Mucosa of descending colon (tissue), 3 donors: ENCODE measurements around the gene PPP2R3C. TPM values are rescaled to one million over a fixed set of nuclear protein-coding genes. Genes with fewer than 3 reads are reported as not detected.
A peak's percentile ranks its signal among the peaks of the same experiment; 100 is the strongest.

ENCODE experiments used
- ATAC-seq: fragments of 200-7000 bp; cut with Tn5 transposase; one replicate; pipeline ENCODE4 v1.9.1; 2020; ENCODE audit warnings: mild to moderate bottlenecking, moderate library complexity
- DNase-seq, 3 donors: peaks; one replicate each; pipeline ENCODE4 v3.0.0-alpha.2; 2020
- H3K36me3 ChIP-seq: fragments of 200-600 bp; one replicate; pipeline ENCODE4 v1.8.0; 2021; ENCODE audit warnings: low read depth, mild to moderate bottlenecking
- H3K4me1 ChIP-seq: fragments of 200-600 bp; one replicate; pipeline ENCODE4 v1.8.0; 2021; ENCODE audit warnings: low read depth, mild to moderate bottlenecking
- H3K4me3 ChIP-seq: fragments of 200-600 bp; one replicate; pipeline ENCODE4 v1.8.0; 2021; ENCODE audit warnings: mild to moderate bottlenecking
- H3K9me3 ChIP-seq: fragments of 200-600 bp; one replicate; pipeline ENCODE4 v1.8.0; 2021; ENCODE audit warnings: mild to moderate bottlenecking
- CTCF ChIP-seq: fragments of 200-600 bp; IDR thresholded peaks from one replicate; pipeline ENCODE4 v1.8.0; 2022; ENCODE audit warnings: antibody characterized with exemption, mild to moderate bottlenecking
- intact Hi-C, 2 donors: fragments of 100-400 bp; cut with DNase I in 1 of 2; cut with micrococcal nuclease in 1 of 2; formaldehyde crosslinking; loops; one replicate each; pipeline versions ENCODE4 v1.11.0 to v1.11.1; 2022; cut with DNase I, micrococcal nuclease
- total RNA-seq, 3 donors: library from RNA; stranded (reverse); fragmentation: NEBNext Ultra II Directional in 2 of 3; extraction: Animal tissue kit (Norgen Biotek cat#: 25700) in 2 of 3; gene quantifications; one replicate each; pipeline versions ENCODE4 v1.2.1 to v1.2.4, GENCODE V29; 2021 to 2023
- donor health status: DM: no; HTN: no; CAD: no; lungs with moderate emphysema.
- donor health status: DM: no; HTN: no; CAD: no.
- donor health status: DM: no; HTN: yes; CAD: no.

PPP2R3C gene
- total RNA-seq, 3 donors from 2014 or later = 21.5 to 35.5 (median 23.0) TPM

GRCh38 chr14:35088514-35088913, 33.3 kb downstream of the PPP2R3C start:
- ATAC-seq (no peak), DNase-seq (no peak)
- Histone ChIP-seq H3K9me3 (no peaks in the 10 kb centered on the region), H3K36me3 (no peaks in the 10 kb centered on the region), H3K4me1 (peaks cover 3% of the 10 kb centered on the region), H3K4me3 (no peak overlapping the region)
- intact Hi-C loops = no loop called here
- TF ChIP-seq CTCF = no peak

- Histone ChIP-seq H3K4me1 (peaks cover 5% of the 10 kb centered on the region), H3K4me3 (no peak overlapping the region), H3K36me3 (no peaks in the 10 kb centered on the region), H3K9me3 (no peaks in the 10 kb centered on the region)
- ATAC-seq = no peak
- no peak for TF ChIP-seq CTCF
- intact Hi-C loops = no loop called here
- DNase-seq = no peak
These were observed 36.3 kb downstream of the PPP2R3C start for GRCh38 chr14:35085441-35085840.

GRCh38 chr14:35083530-35084150, 38.1 kb downstream of the PPP2R3C start:
- no peaks in the 10 kb centered on the region for H3K36me3 ChIP-seq
- peak; percentile 84 for ATAC-seq

GRCh38 chr14:35079742-35080141, 42.0 kb downstream of the PPP2R3C start:
- H3K36me3 ChIP-seq = no peaks in the 10 kb centered on the region
- peaks cover 20% of the 10 kb centered on the region for H3K4me1 ChIP-seq
- intact Hi-C loops = no loop called here
- no peak for DNase-seq
- H3K4me3 ChIP-seq = no peak overlapping the region
- H3K9me3 ChIP-seq = no peaks in the 10 kb centered on the region
- ATAC-seq = peak; percentile 54
- TF ChIP-seq CTCF = no peak

More at GRCh38 chr14:35083530-35084150, 38.1 kb downstream of the PPP2R3C start:
- intact Hi-C loops = no loop called here
- Histone ChIP-seq H3K9me3 (no peaks in the 10 kb centered on the region), H3K4me3 (no peak overlapping the region), H3K4me1 (peaks cover 19% of the 10 kb centered on the region)
- TF ChIP-seq CTCF = no peak
- peak in 2 of 3 donors; percentile 38 to 42 for DNase-seq

- DNase-seq (peak in 1 of 3 donors; percentile 56), ATAC-seq (peak; percentile 95)
- no peak for TF ChIP-seq CTCF
These were observed 43.7 kb downstream of the PPP2R3C start for GRCh38 chr14:35078082-35078481.

More at GRCh38 chr14:35078082-35078481, 43.7 kb downstream of the PPP2R3C start:
- Histone ChIP-seq H3K4me3 (no peak overlapping the region), H3K4me1 (peaks cover 15% of the 10 kb centered on the region), H3K9me3 (no peaks in the 10 kb centered on the region), H3K36me3 (no peaks in the 10 kb centered on the region)
- intact Hi-C loops = no loop called here
